Measurements from ENCODE around the gene KTI12.
"Not testable (repeated sequence)": the region's sequence is repeated elsewhere in the genome, so short reads cannot be mapped to it uniquely, and the experiment has no call there.

Gene KTI12

GRCh38 chr1:52037909-52038308, 4.3 kb upstream of the KTI12 start:
- DNase-seq: no peak

- DNase-seq: no peak
Measured at GRCh38 chr1:52037402-52037814, 3.8 kb upstream of the KTI12 start.

- no peak for DNase-seq
Measured at GRCh38 chr1:52034050-52034384, 407 bp upstream of the KTI12 start.

DNA sequence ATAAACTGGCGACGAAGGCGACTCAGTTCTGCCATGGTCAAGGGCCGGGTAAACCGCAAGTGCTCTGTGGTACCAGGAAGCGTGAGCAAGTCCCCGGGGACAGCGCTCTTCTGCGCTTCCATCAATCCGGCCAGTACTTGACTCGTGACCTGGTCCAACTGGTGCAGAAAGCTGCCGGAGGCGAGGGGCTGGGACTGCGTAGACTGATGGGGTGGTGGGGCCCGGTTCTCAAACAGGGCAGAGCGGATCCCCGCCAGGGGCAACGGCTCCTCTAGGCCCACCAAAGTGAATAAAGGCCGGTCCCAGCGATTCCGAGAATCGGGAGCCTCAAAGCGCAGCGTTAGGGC, 852 bp downstream of the KTI12 start:
- DNase-seq: no peak

GRCh38 chr1:52032124-52032784, 1.4 kb downstream of the KTI12 start:
- no peak for DNase-seq

DNA sequence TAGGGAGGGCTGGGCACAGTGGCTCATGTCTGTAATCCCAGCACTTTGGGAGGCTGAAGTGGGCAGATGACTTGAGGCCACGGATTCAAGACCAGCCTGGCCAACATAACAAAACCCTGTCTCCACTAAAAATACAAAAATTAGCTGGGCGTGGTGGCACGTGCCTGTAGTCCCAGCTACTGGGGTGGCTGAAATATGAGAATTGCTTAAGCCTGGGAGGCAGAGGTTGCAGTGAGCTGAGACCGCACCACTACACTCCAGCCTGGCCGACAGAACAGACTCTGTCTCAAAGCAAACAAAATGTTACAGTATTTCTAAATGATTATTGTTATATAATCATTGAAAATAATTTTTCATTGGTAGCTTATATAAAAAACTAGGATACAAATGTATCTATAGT, 4.8 kb downstream of the KTI12 start:
- DNase-seq: not testable (repeated sequence)

- DNase-seq: no peak
Measured at GRCh38 chr1:52028328-52028727, 5.3 kb downstream of the KTI12 start.

GRCh38 chr1:52026278-52026677, 7.3 kb downstream of the KTI12 start:
- DNase-seq: no peak

- no peak for DNase-seq
Measured at GRCh38 chr1:52022133-52022532, 11.5 kb downstream of the KTI12 start.

DNA sequence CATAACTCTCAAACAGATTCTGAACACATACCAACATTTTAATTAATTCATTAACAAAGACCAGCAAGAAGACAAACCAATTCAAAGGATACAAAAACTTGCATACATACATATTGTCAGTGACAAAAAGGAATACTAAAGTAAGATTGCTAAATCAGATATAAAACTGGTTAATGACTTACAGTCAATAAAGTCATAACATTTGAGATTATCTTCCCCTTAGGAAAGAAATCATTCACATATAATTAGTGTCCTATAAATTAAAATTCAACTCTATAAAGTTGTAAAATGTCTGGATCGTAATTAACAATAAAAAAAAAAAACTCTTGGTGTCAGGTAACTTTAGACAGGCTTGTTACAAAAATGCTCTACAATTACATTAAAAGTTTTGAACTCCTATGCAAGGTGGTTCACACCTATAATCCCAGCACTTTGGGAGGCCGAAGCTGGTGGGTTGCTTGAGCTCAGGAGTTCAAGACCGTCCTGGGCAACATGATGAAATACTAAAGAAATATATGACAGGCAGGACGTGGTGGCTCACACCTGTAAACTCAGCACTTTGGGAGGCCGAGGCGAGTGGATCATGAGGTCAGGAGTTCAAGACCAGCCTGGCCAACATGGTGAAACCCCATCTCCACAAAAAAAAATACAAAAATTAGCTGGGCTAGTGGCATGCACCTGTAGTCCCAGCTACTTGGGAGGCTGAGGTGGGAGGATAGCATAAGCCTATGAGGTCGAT, 25.4 kb downstream of the KTI12 start:
- no peak for DNase-seq

DNA sequence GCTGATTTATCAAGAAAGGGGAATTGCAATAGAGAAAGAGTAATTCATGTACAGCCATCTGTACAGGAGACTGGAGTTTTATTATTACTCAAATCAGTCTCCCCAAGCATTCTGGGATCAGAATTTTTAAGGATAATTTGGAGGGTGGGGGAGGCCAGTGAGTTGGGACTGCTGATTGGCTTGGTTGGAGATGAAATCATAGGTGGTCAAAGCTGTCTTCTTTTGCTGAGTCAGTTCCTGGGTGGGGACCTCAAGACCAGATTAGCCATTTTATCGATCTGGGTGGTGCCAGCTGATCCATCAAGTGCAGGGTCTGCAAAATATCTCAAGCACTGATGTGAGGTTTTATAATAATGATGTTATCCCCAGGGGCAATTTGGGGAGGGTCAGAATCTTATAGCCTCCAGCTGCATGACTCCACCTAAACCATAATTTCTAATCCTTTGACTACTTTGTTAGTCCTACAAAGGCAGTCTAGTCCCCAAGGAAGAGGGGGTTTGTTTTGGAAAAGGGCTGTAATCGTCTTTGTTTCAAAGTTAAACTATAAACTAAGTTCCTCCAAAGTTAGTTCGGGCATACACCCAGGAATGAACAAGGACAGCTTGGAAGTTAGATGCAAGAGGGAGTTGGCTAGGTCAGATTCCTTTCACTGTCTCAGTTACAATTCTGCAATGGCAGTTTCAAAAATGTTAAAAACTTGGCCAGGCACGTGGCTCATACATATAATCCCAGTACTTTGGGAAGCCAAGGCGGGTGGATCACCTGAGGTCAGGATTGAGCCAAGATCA, 26.2 kb downstream of the KTI12 start:
- no peak for DNase-seq

DNA sequence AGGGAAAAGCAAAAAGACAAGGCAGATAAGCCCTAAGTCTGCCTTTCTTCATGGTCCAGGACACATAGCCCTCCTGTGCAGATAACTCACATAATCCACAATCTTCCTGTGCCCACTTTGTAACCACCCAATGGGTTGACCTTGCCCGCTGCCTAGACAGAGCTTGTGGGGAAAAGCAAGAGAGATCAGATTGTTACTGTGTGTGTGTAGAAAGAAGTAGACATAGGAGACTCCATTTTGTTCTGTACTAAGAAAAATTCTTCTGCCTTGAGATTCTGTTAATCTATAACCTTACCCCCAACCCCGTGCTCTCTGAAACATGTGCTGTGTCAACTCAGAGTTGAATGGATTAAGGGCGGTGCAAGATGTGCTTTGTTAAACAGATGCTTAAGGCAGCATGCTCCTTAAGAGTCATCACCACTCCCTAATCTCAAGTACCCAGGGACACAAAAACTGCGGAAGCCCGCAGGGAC, 27.5 kb downstream of the KTI12 start:
- DNase-seq: not testable (repeated sequence)

DNA sequence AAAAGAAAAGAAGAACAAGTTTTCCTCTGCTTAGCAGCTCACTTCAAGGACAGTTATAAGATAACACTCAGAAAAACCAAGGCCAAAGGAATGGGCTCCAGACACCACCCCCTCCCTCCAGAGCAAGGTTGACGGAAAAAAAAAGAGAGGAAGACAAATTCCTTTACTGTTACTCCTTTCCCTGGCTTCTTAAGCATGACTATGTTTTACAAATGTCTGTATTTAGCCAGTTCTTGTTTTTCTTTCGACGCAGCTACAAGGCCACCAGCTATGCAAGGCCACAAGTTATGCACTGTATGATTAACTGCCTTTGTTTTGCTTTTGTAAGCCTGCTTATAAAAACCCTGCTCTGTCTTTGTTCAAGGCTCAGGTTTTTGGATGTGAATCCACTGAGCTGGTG, 28.1 kb downstream of the KTI12 start:
- not testable (repeated sequence) for DNase-seq

- DNase-seq: no peak
Measured at GRCh38 chr1:52003877-52004276, 29.7 kb downstream of the KTI12 start.

GRCh38 chr1:52002038-52002917, 31.3 kb downstream of the KTI12 start:
- DNase-seq: peak; percentile 79

DNA sequence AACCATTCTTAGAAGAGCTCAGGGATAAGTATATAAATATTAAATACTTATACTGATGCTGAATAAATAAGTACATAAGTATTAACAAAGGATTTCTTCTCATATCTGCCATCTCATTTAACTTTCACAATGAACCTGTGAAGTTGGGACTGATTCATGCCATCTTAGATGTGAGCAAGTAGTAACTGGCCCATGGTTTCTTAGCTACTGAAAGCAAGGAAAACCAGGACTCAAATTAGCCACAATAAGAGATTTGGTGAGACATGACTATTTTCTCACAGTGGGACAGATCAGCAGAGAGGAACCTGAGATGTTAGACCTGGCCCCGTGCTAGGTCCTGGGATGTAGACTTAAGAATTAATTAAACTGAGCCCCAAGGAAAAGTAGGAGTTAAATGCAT, 34.9 kb downstream of the KTI12 start:
- DNase-seq: no peak

DNA sequence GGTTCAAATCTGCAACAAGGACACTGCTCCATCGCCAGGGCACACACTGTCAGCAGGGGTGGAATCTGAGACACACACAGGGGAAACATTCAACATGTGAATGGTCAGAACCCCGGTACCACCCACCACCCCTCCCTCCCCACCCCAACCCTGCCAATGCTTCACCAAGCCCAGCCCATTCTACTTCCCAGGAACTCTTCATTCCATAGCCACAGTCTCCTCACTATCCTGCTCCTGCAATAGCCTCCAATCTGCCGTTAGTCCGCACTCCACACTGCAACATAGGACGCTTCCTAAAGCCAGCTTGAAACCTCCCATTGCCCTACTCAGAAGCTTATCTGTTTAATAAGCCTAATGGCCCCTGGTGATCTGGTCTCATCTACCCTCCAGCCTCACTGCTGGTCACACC, 35.6 kb downstream of the KTI12 start:
- no peak for DNase-seq

- peak; percentile 26 for DNase-seq
Measured at GRCh38 chr1:51990478-51990965, 43.1 kb downstream of the KTI12 start, which contains the start of gene RAB3B. RAB3B (minus strand) TSS chr1:51990700; CDS start chr1:51977117, 13,583 bp downstream.

DNA sequence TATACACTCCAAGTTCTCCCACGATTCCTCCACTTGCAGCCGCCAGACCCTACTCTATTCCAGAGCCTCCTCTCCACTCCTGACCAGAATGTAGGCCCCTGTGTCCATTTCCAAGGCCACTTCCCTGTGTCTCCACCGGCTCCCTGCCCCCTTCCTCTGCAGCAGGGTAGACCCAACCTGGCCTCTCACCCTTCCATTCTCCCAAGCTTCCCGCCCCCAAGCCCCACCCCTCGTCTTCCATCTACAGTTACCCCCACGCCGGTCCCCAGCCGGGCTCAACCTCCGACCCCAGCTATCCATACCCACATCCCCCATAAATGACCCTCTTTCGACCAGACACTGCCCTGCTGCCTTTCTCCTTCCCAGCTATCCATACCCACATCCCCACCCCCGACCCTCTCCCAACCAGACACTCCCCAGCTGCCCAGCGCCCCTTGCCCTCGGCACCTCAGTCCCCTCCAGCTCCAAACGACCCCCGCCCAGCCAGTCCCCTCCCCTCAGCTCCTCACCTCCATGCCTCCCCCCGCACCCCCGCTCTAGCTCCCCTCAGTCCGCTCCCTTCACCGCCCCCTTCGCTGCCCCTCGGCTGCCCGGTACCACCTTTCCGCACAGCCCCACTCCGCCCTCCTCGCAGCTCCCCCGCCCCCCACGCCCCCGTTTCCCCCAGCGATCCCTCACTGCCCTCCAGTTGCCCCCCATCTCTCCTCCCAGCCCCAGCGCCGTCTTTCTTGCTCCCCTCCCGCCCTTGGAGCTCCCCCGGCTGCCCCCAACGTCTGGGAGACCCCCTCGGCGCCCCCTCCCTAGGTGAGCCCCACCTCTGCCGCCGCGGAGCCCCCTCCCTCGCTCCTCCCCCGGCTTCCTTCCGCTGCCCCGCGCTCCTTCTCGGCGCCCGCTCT, 43.8 kb downstream of the KTI12 start:
- DNase-seq: no peak

- no peak for DNase-seq
Measured at GRCh38 chr1:51988254-51988653, 45.4 kb downstream of the KTI12 start.

DNA sequence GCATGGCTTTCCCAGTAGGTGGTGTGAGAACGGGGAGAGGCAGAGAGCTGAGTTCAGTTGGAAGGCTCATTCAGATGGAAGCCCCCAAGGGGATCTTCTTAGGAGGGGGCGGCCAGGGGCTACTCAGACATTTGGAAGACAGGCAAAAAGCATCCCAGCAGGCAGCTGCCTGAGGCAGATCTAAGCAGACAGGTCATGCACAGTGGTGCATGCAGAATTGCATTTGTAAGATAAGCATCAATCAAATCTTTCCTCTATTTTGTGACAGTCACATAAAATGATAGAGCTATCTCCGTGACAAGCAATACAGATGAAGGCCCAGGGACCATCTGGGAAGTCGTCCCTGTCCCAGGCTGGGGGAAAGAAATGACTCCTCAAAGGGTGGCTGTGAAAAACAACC, 46.9 kb downstream of the KTI12 start:
- DNase-seq: no peak

DNA sequence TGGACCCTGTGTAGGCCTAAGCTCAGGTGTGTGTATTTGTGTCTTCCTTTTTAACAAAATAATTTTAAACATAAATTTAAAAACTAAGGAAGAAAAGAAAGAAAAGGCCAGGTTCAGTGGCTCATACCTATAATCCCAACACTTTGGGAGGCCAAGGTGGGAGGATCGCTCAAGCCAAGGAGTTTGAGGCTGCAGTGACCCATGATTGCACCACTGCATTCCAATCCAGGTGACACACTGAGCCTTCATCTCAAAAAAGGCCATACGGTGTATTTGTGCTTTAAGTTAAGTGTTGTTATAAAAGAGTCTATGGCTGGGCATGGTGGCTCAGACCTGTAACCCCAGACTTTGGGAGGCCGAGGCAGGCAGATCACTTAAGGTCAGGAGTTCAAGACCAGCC, 51.4 kb downstream of the KTI12 start:
- no peak for DNase-seq
